ENCODE measurements around the gene DMAC2.
"Not testable (repeated sequence)": the region's sequence is repeated elsewhere in the genome, so short reads cannot be mapped to it uniquely, and the experiment has no call there.

The DMAC2 gene

GRCh38 chr19:41421973-41422372 is 17.7 kb downstream of the DMAC2 start:
- no peak for DNase-seq

- no peak for DNase-seq
These were observed 18.4 kb downstream of the DMAC2 start for GRCh38 chr19:41421314-41421713.

- no peak for DNase-seq
These were observed 19.4 kb downstream of the DMAC2 start for GRCh38 chr19:41420101-41420880.

DNA sequence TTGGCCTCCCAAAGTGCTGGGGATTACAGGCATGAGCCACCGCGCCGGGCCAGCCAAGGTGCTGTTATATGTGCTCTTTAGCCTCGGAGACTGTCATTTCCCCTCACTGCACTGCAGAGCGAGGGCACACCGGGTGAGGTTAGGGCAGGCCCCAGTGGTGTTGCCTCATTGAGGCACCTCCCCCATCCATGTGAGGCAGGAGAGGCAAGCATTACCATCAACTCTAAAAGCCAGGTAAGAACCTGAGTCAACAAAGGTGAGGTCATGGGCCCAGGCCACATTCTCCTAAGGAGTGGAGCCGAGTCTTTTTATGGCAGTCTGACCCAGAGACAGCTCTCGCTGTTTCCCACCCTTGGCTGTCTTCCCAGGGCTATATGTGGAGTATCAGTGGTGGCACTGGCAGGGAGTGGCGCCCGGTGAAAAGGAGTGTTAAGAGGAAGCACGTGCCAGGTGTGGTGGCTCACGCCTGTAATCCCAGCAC is 23.5 kb downstream of the DMAC2 start:
- DNase-seq: no peak

DNA sequence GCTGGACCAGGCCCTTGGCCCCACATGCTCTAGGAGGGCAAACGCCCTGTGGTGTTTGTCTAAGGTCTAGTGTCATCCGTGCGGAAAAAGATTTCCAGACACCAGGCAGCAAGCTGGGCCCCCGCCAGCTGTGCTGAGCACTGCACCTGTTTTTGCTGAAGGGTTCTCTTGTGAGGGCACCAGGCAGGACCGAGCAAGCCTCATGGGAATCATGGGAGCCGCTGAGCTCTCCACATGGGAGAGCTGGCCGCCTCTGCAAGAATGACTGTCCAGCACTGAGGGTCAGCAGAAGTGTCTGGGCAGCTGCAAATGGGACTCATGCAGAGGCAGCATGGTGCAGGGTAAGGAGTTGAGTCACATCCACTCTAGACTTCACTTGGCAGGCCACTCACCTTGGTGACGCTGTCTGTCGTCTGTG is 24.5 kb downstream of the DMAC2 start:
- DNase-seq: no peak

GRCh38 chr19:41414461-41414860 is 25.3 kb downstream of the DMAC2 start:
- no peak for DNase-seq

DNA sequence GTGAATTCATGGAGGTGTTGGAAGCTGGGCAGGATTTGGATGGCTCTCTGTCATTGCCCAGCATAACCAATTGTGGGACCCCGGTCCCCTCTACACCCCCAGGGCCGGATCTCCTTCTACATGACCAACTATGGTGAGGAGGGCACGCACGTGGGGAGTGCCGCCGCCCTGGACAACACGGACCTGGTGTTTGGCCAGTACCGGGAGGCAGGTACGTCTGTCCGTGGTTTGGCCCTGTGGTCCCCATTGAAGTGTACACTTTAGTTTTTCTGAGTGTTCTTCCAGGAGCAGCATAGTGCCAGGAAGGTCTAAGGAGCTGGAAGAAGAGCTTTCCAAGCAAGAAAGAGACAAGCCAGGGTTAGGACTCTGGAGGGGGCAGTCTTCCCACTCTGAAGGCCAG is 25.8 kb downstream of the DMAC2 start:
- no peak for DNase-seq

GRCh38 chr19:41412953-41413352 is 26.8 kb downstream of the DMAC2 start:
- DNase-seq: no peak

GRCh38 chr19:41411968-41412265 is 27.8 kb downstream of the DMAC2 start:
- no peak for DNase-seq

DNA sequence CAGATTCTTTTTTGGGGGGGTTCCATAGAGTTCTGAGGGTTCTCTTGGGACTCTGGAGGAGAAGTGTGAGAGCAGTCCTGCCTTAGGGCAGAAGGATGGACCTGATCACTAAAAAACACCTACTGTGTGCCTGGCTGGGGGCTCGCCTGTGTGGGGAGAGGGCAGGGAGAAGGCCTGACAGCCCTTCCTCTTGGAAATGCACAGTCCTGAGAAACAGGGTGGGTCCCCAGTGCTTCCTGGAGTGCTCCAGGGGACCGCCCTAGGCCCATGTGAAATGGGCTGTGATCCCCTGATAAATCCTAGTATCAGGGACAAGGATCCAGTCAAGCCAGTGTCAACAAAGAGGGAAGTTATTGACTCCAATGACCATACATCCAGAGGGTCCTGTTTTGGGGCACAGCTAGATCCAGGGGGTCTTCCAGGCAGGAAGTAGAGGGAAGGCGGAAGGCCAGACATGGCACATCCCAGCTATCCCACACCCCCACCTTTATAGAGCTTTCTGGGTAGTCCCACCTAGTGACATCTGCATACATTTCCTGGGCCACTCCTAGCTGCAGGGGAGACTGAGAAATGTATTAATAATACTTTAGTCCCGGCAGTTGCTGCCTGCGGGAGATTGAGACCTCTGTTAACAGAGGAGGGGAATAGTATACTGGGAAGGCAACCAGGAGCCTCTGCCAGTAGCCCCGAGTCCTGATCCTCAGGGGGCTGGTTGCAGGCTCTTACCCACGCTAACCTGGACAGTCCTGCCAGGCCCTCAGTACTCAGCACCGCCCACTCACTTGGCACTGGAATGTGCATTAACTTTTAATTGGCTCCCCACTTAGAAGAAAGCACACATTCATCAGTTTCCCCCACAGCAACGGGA is 28.4 kb downstream of the DMAC2 start:
- no peak for DNase-seq

DNA sequence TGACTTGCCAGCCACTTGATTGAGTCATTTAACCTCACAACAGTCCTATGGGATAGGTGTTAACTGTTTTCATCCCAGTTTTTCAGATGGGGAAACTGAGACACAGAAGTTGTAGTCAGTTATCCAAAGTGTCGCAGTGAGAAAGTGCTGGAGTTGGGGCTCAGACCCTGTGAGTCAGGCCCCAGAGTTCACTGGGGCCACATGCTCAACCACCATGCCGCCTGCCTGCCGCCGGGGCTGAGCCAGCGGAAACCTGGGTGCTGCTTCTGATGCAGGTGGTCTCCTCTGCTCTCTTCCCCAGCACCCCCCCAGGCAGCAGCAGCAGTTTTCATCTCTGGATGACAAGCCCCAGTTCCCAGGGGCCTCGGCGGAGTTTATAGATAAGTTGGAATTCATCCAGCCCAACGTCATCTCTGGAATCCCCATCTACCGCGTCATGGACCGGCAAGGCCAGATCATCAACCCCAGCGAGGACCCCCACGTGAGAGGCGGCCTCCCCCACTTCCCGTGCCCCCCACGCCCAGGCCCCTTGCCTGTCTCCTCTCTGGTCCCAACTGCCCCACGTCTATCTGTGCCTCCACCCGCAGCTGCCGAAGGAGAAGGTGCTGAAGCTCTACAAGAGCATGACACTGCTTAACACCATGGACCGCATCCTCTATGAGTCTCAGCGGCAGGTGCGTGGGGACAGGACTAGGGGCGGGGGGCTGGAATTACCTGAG is 29.2 kb downstream of the DMAC2 start:
- no peak for DNase-seq

GRCh38 chr19:41409288-41409687 is 30.4 kb downstream of the DMAC2 start:
- DNase-seq: no peak

DNA sequence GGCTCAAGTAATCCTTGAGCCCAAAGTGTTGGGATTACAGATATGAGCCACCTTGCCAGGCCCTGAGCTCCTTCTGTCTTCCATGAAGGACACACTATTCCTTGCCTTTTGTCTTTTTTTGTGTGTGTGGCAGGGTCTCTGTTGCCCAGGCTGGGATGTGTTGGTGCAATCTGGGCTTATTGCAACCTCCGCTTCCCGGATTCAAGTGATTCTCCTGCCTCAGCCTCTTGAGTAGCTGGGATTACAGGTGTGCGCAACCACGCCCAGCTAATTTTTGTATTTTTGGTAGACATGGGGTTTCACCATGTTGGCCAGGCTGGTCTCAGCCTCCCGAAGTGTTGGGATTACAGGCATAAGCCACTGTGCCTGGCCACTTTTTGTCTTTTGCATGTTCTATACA is 30.9 kb downstream of the DMAC2 start:
- DNase-seq: not testable (repeated sequence)

GRCh38 chr19:41408256-41408655 is 31.5 kb downstream of the DMAC2 start:
- no peak for DNase-seq

DNA sequence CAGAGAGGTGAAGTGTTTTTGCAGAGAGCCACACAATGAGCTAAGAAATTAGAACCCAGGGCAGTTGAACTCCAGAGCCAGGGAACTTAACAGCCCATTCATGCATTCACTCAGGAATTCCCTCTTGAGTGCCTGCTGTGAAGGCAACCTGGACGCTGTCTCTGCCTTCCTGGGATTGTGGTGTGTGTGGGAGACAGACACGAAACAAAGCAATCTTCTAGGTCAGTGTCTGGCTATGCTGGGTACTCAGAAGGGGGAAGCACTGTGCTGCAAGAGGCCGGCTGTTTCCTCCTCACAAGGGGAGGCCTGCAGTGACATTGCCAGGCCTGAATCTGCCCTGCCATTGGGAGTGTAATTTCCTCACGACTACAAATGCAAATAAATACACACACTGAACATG is 32.4 kb downstream of the DMAC2 start:
- no peak for DNase-seq

DNA sequence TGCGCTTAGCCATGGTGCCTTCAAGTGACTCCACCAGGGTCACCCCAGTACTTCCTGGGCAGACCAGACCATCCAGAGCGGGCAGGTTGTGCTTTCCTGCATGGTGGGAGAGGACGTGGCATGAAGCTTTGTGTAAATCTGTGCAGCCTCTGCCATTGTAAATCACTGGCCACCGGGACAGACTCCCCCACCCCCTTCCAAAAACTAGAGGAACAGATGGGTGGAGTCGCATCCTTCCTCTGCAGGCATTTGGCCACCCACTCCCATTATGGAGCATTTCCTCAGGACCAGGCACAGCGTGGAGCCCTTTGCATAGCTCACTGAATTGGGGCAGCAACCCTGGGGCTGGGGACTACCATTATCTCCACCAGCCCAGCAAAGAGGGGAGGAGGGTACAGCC is 33.9 kb downstream of the DMAC2 start:
- no peak for DNase-seq

- no peak for DNase-seq
These were observed 36.3 kb downstream of the DMAC2 start for GRCh38 chr19:41403181-41403970.

GRCh38 chr19:41402010-41402409 is 37.7 kb downstream of the DMAC2 start:
- DNase-seq: no peak

GRCh38 chr19:41401483-41401882 is 38.2 kb downstream of the DMAC2 start:
- no peak for DNase-seq

DNA sequence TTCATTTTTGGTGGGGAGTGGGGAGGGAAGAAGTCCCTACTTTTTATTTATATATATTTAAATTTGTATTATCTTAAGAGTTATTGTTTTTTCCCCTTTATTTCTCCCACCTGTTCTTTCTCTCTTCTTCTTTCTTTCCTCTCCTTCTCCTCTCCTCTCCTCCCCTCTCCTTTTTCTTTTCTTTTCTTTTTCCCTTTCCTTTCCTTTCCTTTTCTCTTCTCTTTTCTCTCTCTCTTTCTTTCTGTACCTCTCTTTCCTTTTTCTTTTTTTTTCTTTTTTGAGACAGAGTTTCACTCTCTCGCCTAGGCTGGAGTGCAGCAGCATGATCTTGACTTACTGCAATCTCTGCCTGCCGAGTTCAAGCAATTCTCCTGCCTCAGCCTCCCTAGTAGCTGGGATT is 40.2 kb downstream of the DMAC2 start:
- no peak for DNase-seq

GRCh38 chr19:41399091-41399490 is 40.6 kb downstream of the DMAC2 start:
- no peak for DNase-seq

DNA sequence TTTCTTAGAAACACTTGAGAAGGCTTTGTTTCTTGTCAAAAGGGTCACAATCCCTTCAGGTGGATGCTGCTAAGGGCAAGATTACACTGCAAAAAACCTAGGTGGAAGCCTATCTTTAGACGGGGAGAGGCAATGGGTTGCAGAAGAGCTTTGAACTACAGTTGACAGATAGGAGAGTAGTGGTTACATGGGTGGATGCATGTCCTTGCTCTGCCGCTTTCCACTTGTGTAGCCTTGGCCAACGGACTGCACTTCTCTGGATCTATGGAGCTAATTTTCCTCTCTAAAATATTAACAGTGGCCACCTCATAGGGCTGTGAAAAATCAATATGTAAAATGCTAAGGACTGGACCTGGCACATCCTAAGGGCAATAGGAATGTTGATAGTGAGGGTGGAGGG is 41.1 kb downstream of the DMAC2 start:
- DNase-seq: no peak

DNA sequence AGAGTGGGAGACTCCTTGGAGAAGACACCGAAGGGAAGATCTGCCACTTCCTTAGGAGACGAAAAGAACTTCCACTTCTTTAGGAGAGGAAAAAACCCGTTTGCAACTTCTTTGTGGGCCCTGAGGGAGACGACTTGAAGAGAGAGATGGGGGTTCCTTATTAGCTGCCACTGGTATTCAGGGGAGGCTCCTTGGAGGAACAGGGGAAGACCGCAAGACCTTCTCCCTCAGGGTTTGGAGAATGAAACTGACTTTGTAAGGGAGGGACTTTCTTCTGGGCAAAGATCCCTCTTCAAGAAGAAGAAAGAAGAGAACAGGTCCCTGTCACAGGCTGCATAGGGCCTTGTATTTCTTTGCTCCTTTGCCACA is 41.7 kb downstream of the DMAC2 start:
- no peak for DNase-seq
